ENCODE measurements around the gene EFNB3.

GRCh38 chr17:7744416-7744815 lies 39.4 kb downstream of the EFNB3 start:
- TF ChIP-seq SUZ12 (IDR thresholded peaks at IDR 0.05; ENCODE audit: extremely low read depth, insufficient read depth, insufficient read length): no peak
- no peak for TF ChIP-seq YY1 (IDR thresholded peaks at IDR 0.05; ENCODE audit: insufficient read depth, insufficient read length)
- TF ChIP-seq ZNF274 (IDR thresholded peaks at IDR 0.05; ENCODE audit: low read depth, low read length): no peak

Data from NT2/D1 (cell line).